Measurements from ENCODE around the gene CTH.
A peak's percentile ranks its signal among the peaks of the same experiment; 100 is the strongest.
"Not testable (repeated sequence)": the region's sequence is repeated elsewhere in the genome, so short reads cannot be mapped to it uniquely, and the experiment has no call there.

CTH gene

DNA sequence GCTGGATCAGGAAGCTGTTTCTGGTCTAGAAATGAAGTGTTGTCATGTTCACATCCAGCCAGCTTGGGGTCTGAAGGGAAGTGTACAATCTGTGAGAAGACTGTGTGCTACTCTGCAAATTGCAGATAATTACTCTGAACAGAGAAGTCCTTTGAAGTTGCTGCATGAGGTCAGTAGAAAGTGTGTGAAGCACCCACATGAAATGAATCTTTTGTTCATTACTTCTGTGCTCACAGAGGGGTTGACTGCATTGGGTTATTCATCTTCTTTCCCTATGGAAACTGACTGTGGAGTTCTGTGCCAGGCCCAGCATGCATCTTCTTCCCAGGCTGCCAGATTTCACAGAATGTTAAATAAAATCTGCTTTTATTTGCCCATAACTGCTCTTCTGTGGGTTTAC, 47.1 kb downstream of the CTH start:
- peak in 7 of 14 donors; percentile 1 to 21 (median 12) for DNase-seq

GRCh38 chr1:70459496-70460225, 48.6 kb downstream of the CTH start:
- no peak for DNase-seq

- not testable (repeated sequence) for DNase-seq
Observed at GRCh38 chr1:70460740-70461713, 50.0 kb downstream of the CTH start.

GRCh38 chr1:70462611-70463010, 51.5 kb downstream of the CTH start:
- no peak for DNase-seq

DNA sequence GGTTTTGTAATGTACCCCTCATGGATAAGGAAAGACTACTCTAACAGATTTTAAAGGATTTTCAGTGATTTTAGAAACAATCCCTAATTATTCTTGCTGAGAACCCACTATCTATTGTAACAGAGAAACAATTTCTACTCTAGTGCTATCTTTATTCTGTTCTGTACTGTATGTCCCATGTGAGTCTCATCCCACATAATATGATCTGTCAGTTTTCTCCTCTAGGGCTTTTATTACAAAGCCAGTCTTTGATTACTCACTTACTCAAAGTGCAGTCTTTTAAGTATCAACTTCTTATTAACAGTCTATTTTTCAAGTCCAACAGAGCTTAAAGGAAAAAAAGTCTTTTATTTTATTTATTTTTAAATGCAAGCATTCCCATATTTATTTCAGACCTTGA, 54.8 kb downstream of the CTH start:
- DNase-seq = no peak

DNA sequence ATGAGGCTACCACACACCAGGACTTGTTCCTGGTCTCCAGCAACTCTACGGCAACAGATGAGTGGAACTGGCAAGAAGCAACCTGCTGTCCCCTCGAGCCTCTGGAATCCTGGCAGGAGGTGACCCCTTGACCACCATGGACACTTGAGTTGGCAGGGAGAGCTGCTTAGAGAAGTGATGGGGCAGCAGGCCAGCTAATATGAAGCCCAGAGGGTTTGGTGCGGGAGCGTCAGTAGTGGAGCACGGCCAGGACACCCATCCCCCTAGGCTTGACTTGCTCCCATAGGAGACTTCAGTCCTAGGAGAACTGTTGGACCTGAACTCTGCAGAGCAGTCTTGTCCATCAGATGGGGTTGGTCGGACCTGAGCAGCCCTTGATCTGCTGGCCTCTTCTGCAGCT, 56.5 kb downstream of the CTH start:
- no peak for DNase-seq

DNA sequence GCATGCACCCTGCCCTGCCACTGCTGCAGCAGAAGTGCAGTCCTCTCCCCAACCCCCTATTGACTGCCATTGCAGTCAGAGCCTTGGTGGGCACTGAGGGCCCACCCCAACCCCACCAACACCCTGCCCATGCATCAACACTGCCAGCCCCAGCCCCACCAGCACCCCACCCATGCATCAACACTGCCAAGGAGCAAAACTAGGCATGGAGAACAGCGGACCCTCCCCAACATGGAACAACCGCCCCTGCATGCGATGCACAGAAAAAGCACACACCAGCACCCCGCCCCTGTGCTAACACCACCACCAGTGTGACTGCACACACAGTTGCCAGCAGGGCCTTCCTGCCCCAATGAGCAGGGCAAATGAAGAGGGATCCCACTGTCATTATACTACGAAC, 57.1 kb downstream of the CTH start:
- no peak for DNase-seq

DNA sequence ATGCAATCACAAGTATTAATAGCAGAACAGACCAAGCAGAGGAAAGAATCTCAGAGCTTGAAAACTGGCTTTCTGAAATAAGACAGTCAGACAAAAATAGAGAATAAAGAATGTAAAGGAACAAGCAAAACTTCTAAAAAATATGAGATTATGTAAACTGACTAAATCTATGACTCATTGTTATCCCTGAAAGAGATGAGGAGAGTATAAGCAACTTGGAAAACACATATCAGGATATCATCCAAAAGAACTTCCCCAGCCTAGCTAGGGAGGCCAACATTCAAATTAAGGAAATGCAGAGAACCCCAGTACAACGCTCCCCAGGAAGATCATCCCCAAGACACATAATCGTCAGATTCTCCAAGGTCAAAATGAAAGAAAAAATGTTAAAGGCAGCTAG, 58.1 kb downstream of the CTH start:
- not testable (repeated sequence) for DNase-seq

DNA sequence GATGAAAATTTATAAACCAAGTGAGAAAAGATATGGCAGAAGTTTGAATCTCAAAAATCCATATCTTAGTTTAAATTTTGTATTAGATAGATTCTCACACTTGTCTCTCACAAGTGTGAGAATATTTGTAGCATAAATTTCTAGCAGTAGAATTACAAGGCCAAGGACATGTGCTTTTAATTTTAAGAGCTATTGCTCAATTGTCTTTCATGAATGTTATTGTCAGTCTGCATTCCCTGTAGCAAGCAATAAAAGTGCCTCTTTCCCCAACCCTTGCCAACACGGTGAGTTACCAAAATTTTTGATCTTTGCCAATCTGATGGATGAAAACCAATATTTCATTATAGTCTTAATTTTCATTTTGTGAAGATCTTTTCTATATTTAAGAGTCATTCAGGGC, 64.0 kb downstream of the CTH start:
- no peak for DNase-seq

- DNase-seq = no peak
Observed at GRCh38 chr1:70477090-70477489, 66.0 kb downstream of the CTH start.

- DNase-seq = not testable (repeated sequence)
Observed at GRCh38 chr1:70477905-70478304, 66.8 kb downstream of the CTH start.

DNA sequence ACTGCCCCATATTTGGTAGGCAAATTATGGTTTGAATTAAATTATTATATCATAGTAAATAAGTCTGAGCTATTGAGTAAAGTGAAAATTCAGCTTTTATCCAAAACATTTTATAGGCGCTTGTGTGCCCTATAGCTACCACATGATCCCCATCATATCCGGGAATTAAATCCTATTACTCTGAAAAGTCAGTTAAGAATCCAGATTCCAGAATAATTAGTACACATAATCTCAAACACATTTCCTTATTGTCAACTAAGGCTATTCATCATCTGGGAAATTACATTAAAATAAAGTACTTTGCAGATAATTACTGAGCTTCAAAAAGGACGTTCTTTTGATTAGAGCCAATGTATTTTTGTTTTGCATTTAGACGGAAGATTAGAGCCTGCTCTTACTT, 72.3 kb downstream of the CTH start:
- no peak for DNase-seq

DNA sequence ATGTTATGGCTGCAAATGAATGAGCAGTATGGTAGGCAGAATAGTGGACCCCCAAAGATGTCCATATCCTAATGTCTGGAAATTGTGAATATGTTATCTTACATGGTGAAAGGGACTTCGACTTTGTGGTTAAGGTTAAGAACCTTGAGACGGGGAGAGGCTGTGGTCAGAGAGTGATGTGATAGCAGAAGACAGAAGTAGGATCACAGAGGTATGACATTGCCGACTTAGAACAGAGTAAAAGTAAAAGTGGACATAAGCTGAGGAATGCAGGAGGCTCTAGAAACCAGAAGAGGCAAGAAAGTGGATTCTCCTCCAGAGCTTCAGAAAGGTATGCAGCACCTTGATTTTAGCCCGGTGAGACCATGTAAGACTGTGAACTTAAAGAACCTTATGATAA, 74.6 kb downstream of the CTH start:
- no peak for DNase-seq

- peak in 2 of 14 donors; percentile 2 to 71 for DNase-seq
Observed at GRCh38 chr1:70486676-70487458, 75.8 kb downstream of the CTH start.

DNA sequence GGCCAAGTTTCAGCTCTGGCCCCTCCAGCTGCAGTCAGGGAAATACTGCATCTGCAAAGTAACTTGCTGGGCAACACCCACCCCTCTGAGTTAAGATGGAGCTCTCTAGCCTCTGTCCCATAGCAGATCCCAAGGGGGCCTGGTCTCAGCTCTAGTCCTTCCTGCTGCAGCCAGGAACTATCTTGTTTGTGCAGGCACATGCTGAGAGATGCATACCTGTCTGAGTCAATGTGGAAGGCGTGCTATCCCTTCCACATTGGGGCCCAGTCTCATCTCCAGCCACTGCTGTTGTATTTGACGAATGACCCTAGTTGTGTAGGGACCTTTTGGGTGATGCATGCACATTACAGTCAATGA, 76.4 kb downstream of the CTH start:
- DNase-seq = peak in 1 of 14 donors; percentile 22

DNA sequence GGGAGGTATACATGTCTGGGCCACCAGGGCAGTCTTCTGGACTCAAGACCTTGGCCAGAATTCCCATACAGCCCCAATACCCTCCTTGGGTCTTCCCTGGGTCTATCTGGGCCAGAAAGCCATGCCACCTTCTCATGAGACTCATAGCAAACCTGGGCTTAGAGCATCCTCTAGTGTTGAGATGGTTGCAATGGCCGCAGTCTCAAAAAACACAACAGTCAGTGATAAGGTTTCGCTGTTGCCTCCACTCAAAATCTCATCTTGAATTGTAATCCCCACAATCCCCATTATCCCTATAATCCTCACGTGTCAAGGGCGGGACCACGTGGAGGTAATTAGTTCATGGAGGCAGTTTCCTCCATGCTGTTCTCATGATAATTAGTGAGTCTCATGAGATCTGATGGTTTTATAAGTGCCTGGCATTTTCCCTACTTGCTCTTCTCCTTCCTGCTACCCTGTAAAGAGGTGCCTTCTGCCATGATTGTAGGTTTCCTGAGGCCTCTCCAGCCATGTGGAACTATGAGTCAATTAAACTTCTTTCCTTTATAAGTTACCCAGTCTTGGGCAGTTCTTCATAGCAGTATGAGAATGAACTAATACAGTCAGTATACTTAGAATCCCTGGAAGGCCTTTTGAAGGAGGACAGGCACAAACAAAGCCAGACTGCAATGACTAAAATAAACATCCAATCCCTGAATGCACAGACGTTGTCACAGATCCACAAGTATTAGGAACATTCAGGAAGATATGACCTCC, 77.0 kb downstream of the CTH start:
- peak in 5 of 14 donors; percentile 0 to 13 (median 6) for DNase-seq

Data from C1 segment of cervical spinal cord (tissue), 14 donors.